NCI-H1105 treated with DMSO at 0.1 percent for 48 hours (cell line): ENCODE data around the gene CCDC15.
"Not testable (repeated sequence)": the region's sequence is repeated elsewhere in the genome, so short reads cannot be mapped to it uniquely, and the experiment has no call there.

Experiments used
- DNase-seq: peaks from one replicate; lab custom pipeline; 2025; lab: John Stamatoyannopoulos, UW

The CCDC15 gene

GRCh38 chr11:125082040-125082439 lies 128.0 kb downstream of the CCDC15 start:
- no peak for DNase-seq

- no peak for DNase-seq
Measured at GRCh38 chr11:125082611-125083311, 128.8 kb downstream of the CCDC15 start.

GRCh38 chr11:125083312-125084056 lies 129.5 kb downstream of the CCDC15 start:
- no peak for DNase-seq

GRCh38 chr11:125084057-125084416 lies 130.0 kb downstream of the CCDC15 start:
- DNase-seq, result no peak

GRCh38 chr11:125084761-125085231 lies 130.8 kb downstream of the CCDC15 start:
- DNase-seq, result no peak

GRCh38 chr11:125085301-125086081 lies 131.5 kb downstream of the CCDC15 start:
- no peak for DNase-seq

- no peak for DNase-seq
Measured at GRCh38 chr11:125086633-125087296, 132.8 kb downstream of the CCDC15 start.

- no peak for DNase-seq
Measured at GRCh38 chr11:125088123-125088522, 134.1 kb downstream of the CCDC15 start.

GRCh38 chr11:125088576-125089455 lies 134.8 kb downstream of the CCDC15 start:
- DNase-seq, result no peak

GRCh38 chr11:125089481-125089880 lies 135.5 kb downstream of the CCDC15 start:
- not testable (repeated sequence) for DNase-seq

- not testable (repeated sequence) for DNase-seq
Measured at GRCh38 chr11:125090151-125090550, 136.1 kb downstream of the CCDC15 start.

- DNase-seq, result no peak
Measured at GRCh38 chr11:125090816-125091215, 136.8 kb downstream of the CCDC15 start.
